Calu3 (cell line): Measurements from ENCODE around the gene ASPDH. TPM values are rescaled to one million over a fixed set of nuclear protein-coding genes. Genes with fewer than 3 reads are reported as not detected.

ENCODE experiments used
- BruUV-seq: library from RNA; stranded (reverse); fragments of 400-500 nt; replicated peaks from 2 replicates; lab custom pipeline; 2021; lab: Mats Ljungman, UMichigan
- CTCF ChIA-PET: fragments of 300-600 bp; sonication (Branson Sonifier 250); formaldehyde crosslinking; loops from one replicate; lab custom pipeline; 2022; ENCODE audit warnings: antibody characterized with exemption; lab: Charles Lee
- DNase-seq: peaks from one replicate; pipeline ENCODE4 v3.0.0; 2022
- H3K27ac Mint-ChIP-seq: one replicate; pipeline ENCODE4 v1.8.0; 2022; ENCODE audit warnings: mixed read lengths; ENCODE audit not compliant: unreplicated experiment
- H3K27me3 Mint-ChIP-seq: one replicate; pipeline ENCODE4 v1.8.0; 2022; ENCODE audit warnings: mixed read lengths; ENCODE audit not compliant: unreplicated experiment
- H3K36me3 Mint-ChIP-seq: one replicate; pipeline ENCODE4 v1.8.0; 2022; ENCODE audit warnings: mild to moderate bottlenecking, moderate library complexity, mixed read lengths; ENCODE audit not compliant: insufficient read depth, unreplicated experiment
- H3K4me1 Mint-ChIP-seq: one replicate; pipeline ENCODE4 v1.8.0; 2022; ENCODE audit warnings: mild to moderate bottlenecking, low read depth, mixed read lengths; ENCODE audit not compliant: unreplicated experiment
- H3K4me3 Mint-ChIP-seq: one replicate; pipeline ENCODE4 v1.8.0; 2022; ENCODE audit warnings: mild to moderate bottlenecking, low read depth, moderate library complexity, mixed read lengths; ENCODE audit not compliant: unreplicated experiment
- H3K9me3 Mint-ChIP-seq: one replicate; pipeline ENCODE4 v1.8.0; 2022; ENCODE audit warnings: low read depth, mixed read lengths; ENCODE audit not compliant: unreplicated experiment
- intact Hi-C: fragments of 100-400 bp; cut with micrococcal nuclease; formaldehyde crosslinking; loops from one replicate; pipeline ENCODE4 v1.10.0; 2022; ENCODE audit not compliant: unreplicated experiment
- total RNA-seq: library from RNA; stranded (reverse); gene quantifications from 2 replicates; pipeline ENCODE4 v1.2.3, GENCODE V29; 2022
- TF ChIP-seq, protein P1 (sequence below): fragments of 200-600 bp; IDR thresholded peaks from one replicate; pipeline ENCODE4 v1.8.0; 2022; ENCODE audit warnings: antibody characterized with exemption; ENCODE audit not compliant: unreplicated experiment

ASPDH gene
- total RNA-seq, 1 experiment from 2014 or later, result not detected

DNA sequence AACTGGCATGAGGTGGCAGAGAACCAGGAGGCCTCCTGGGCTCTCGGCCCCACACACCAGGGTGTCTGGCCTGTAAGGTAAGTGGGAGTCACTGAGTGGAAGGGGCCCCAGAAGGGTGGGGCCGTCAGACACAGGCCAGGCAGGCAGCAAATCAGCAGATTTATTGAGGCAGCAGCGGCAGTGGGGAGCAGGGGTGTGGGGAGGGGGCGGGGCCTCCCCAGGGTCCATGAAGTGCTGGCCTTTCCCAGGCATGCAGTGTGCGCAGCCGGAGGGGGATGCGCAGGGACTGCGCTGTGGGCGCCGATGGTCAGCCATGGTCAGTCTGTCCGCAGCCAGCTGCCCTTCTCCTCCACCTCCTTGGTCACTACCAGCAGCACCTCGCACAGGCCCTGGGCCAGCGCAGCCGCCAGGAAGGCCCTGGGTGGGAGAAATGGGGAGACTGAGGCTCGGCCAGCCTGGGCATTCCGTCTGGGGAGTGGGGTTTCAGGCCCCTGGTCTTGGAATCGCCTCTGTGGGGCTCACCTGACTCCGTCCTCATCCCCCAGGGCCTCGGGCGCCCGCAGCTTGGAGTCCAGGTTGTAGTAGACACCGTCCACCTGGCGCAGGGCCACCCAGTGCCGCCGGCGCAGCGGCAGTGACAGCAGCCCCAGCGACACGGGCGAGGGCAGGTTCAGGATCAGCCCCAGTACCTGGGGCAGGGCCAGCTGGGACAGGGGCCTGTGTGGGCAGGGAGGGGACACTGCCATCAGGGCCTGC is 7.7 kb downstream of the ASPDH start:
- no peaks in the 10 kb centered on the region for H3K9me3 Mint-ChIP-seq
- intact Hi-C loops, result no loop called here
- H3K4me1 Mint-ChIP-seq, result peaks cover 1% of the 10 kb centered on the region
- DNase-seq, result no peak
- peaks cover 30% of the 10 kb centered on the region for H3K36me3 Mint-ChIP-seq
- TF ChIP-seq, protein P1, sequence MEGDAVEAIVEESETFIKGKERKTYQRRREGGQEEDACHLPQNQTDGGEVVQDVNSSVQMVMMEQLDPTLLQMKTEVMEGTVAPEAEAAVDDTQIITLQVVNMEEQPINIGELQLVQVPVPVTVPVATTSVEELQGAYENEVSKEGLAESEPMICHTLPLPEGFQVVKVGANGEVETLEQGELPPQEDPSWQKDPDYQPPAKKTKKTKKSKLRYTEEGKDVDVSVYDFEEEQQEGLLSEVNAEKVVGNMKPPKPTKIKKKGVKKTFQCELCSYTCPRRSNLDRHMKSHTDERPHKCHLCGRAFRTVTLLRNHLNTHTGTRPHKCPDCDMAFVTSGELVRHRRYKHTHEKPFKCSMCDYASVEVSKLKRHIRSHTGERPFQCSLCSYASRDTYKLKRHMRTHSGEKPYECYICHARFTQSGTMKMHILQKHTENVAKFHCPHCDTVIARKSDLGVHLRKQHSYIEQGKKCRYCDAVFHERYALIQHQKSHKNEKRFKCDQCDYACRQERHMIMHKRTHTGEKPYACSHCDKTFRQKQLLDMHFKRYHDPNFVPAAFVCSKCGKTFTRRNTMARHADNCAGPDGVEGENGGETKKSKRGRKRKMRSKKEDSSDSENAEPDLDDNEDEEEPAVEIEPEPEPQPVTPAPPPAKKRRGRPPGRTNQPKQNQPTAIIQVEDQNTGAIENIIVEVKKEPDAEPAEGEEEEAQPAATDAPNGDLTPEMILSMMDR, result no peak
- CTCF ChIA-PET, result no interaction called here
- H3K4me3 Mint-ChIP-seq, result no peak overlapping the region
- no peaks in the 10 kb centered on the region for H3K27me3 Mint-ChIP-seq
- H3K27ac Mint-ChIP-seq, result no peak overlapping the region
- no TSS peak for BruUV-seq

DNA sequence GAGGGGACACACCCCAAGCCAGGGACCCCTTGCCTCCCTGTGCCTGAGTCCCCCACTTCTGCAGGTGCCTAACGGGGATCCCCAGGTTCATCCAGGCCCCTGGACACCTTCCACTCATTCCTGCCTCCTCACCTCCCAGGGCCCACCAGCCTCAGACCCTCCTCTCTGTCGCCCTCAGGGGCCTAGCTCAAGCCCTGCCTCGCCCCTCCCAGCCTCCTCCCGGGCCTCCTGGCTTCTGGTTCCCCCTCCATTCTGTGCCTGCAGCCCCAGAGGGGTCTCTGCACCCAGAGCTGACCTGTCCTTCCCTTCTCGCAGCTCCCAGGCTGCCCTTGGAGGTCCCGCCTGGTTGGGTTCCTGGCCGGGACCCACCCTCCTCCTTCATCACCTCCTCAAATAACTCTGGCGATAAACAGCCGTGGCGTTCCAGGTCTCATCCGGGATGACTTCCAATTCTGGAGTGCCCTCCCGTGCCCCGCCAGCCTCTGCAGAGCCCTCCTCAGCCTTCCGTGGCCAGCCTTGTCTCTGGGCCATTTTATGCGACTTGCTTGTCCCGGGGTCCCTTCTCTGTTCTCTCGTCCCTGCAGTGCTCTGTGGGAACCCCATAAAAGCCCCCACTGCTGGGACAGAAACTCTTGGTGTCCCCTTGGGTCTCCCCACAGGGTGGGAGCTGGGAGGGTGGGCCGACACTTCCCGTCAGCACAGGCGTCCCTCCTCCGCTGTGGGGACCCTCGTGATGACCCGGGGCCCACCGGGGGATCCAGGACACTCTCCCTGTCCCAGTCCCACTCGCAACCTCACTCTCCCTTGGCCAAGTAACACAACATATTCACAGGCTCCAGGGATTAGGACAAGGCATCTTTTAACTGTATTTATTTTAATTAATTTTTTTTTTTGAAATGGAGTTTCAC is 11.9 kb downstream of the ASPDH start:
- H3K4me1 Mint-ChIP-seq, result no peaks in the 10 kb centered on the region
- no peak overlapping the region for H3K4me3 Mint-ChIP-seq
- H3K27me3 Mint-ChIP-seq, result no peaks in the 10 kb centered on the region
- BruUV-seq, result no TSS peak
- no peaks in the 10 kb centered on the region for H3K36me3 Mint-ChIP-seq
- TF ChIP-seq, protein P1, result no peak
- H3K9me3 Mint-ChIP-seq, result no peaks in the 10 kb centered on the region
- CTCF ChIA-PET, result no interaction called here
- no peak overlapping the region for H3K27ac Mint-ChIP-seq
- intact Hi-C loops, result no loop called here
- DNase-seq, result no peak

DNA sequence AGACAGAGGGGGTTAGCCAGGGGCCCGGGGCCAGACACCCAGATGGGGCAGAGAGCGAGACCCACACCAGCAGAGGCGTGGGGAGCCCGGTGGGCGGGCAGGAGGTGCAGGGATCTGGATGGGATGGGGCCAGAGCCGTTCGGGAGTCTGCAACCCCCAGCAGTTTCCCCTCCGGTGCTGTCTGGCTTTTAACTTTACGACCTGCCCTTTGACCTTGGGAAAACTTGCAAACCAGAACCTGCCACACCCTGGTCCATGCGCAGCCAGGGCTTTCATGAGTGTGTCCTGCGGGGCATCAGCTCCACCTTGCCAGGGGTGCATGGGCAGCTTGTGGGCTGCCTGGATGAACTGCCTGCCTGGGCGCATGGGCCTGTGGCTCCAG is 12.5 kb downstream of the ASPDH start:
- Mint-ChIP-seq H3K36me3 (no peaks in the 10 kb centered on the region), H3K27ac (no peak overlapping the region), H3K4me1 (no peaks in the 10 kb centered on the region), H3K9me3 (no peaks in the 10 kb centered on the region), H3K4me3 (no peak overlapping the region), H3K27me3 (no peaks in the 10 kb centered on the region)
- CTCF ChIA-PET, result no interaction called here
- DNase-seq, result no peak
- TF ChIP-seq, protein P1, result no peak
- BruUV-seq, result no TSS peak
- intact Hi-C loops, result no loop called here

DNA sequence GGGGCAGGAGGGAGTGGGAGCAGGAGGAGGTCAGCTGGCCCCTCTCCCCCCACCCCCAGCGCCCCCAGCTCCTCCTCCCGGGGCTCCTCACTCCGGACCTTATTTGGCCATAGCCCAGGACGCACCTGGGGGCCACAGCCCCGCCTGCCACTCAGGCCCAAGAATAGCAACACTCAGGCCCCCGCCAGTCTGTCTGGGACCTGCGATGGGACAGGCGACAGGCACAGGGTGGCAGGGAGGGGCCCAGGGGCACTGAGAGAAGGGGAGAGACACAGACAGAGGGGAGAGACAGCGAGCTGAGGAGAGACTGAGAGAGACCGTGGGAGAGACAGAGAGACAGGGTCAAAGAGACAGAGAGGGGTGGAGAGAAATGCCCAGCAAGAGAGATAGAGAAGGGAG is 13.0 kb downstream of the ASPDH start:
- Mint-ChIP-seq H3K27me3 (no peaks in the 10 kb centered on the region), H3K9me3 (no peaks in the 10 kb centered on the region), H3K4me1 (no peaks in the 10 kb centered on the region), H3K36me3 (no peaks in the 10 kb centered on the region), H3K27ac (no peak overlapping the region), H3K4me3 (no peak overlapping the region)
- CTCF ChIA-PET, result interaction anchor here (0.8 kb wide), 1 partner anchor 11 kb away, joined by 3 read pairs; the partner anchor contains the start of gene JOSD2
- no TSS peak for BruUV-seq
- DNase-seq, result no peak
- intact Hi-C loops, result no loop called here
- TF ChIP-seq, protein P1, result no peak
